ENCODE results near the gene ARL3. TPM values are rescaled to one million over a fixed set of nuclear protein-coding genes. Genes with fewer than 3 reads are reported as not detected.

Gene ARL3
- total RNA-seq, 4 donors from 2014 or later: 7.9 to 9.8 (median 8.4) TPM

DNA sequence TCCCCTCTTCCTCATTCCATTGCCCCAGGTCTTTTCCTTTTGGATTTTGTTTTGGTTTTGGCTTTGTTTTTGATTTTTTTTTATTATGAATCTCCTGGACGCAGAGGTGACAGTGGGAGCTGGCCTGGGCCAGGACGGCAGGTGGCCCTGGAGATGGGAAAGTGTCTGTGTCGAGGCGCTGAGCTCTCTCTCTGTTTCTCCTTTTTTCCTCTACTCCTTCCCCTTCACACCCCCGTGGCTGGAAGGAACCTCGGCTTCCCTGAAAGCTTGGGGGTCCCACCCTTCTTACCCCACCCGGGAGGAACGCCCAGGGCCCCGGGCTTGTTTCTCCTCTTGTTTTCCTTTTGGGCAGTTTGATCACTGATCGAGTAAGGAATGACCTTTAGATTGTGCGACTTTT lies 56.7 kb downstream of the ARL3 start:
- TF ChIP-seq POLR2AphosphoS5 (IDR thresholded peaks at IDR 0.05) (no peak), POLR2A (IDR thresholded peaks at IDR 0.05; ENCODE audit: low read depth) (no peak), EP300 (IDR thresholded peaks at IDR 0.05) (no peak)
- TF ChIP-seq, protein P1, sequence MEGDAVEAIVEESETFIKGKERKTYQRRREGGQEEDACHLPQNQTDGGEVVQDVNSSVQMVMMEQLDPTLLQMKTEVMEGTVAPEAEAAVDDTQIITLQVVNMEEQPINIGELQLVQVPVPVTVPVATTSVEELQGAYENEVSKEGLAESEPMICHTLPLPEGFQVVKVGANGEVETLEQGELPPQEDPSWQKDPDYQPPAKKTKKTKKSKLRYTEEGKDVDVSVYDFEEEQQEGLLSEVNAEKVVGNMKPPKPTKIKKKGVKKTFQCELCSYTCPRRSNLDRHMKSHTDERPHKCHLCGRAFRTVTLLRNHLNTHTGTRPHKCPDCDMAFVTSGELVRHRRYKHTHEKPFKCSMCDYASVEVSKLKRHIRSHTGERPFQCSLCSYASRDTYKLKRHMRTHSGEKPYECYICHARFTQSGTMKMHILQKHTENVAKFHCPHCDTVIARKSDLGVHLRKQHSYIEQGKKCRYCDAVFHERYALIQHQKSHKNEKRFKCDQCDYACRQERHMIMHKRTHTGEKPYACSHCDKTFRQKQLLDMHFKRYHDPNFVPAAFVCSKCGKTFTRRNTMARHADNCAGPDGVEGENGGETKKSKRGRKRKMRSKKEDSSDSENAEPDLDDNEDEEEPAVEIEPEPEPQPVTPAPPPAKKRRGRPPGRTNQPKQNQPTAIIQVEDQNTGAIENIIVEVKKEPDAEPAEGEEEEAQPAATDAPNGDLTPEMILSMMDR (IDR thresholded peaks at IDR 0.05): no peak
- Histone ChIP-seq H3K27ac (replicated peaks in 1 of 4) (peak overlapping the region; percentile 14 to 71 (median 52)), H3K9me3 (no peaks in the 10 kb centered on the region), H3K27me3 (no peaks in the 10 kb centered on the region), H3K4me3 (no peak overlapping the region), H3K36me3 (peaks cover 38 to 68% (median 60%) of the 10 kb centered on the region in 4 donors), H3K4me1 (peaks cover 43 to 69% (median 58%) of the 10 kb centered on the region in 4 donors)
- WGBS: 67% methylated on average over 11 of the region's 11 CpGs
- intact Hi-C loops (cut with DNase I): no loop called here
- DNase-seq (ENCODE audit: extremely low spot score): no peak

DNA sequence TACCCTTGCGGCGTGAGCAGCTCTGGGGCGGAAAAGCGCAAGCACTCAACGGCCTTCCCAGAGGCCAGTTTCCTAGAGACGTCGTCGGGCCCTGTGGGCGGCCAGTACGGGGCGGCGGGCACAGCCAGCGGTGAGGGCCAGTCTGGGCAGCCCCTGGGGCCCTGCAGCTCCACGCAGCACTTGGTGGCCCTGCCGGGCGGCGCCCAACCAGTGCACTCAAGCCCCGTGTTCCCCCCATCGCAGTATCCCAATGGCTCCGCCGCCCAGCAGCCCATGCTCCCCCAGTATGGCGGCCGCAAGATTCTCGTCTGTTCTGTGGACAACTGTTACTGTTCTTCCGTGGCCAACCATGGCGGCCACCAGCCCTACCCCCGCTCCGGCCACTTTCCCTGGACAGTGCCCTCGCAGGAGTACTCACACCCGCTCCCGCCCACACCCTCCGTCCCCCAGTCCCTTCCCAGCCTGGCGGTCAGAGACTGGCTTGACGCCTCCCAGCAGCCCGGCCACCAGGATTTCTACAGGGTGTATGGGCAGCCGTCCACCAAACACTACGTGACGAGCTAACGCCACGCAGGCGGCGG lies 57.3 kb downstream of the ARL3 start:
- TF ChIP-seq EP300 (IDR thresholded peaks at IDR 0.05): no peak
- TF ChIP-seq POLR2A (IDR thresholded peaks at IDR 0.05; ENCODE audit: low read depth): no peak
- TF ChIP-seq POLR2AphosphoS5 (IDR thresholded peaks at IDR 0.05): no peak
- TF ChIP-seq, protein P1 (IDR thresholded peaks at IDR 0.05): no peak
- intact Hi-C loops (cut with DNase I): no loop called here
- no peaks in the 10 kb centered on the region for H3K27me3 ChIP-seq
- no peak overlapping the region for H3K4me3 ChIP-seq
- H3K27ac ChIP-seq (replicated peaks in 1 of 4): peak overlapping the region in 3 of 4 donors; percentile 42 to 71 (median 62)
- no peaks in the 10 kb centered on the region for H3K9me3 ChIP-seq
- H3K4me1 ChIP-seq: peaks cover 49 to 74% (median 64%) of the 10 kb centered on the region in 4 donors
- DNase-seq (ENCODE audit: extremely low spot score): no peak
- peaks cover 38 to 73% (median 62%) of the 10 kb centered on the region in 4 donors for H3K36me3 ChIP-seq
- 94% methylated on average over 17 of the region's 42 CpGs for WGBS

DNA sequence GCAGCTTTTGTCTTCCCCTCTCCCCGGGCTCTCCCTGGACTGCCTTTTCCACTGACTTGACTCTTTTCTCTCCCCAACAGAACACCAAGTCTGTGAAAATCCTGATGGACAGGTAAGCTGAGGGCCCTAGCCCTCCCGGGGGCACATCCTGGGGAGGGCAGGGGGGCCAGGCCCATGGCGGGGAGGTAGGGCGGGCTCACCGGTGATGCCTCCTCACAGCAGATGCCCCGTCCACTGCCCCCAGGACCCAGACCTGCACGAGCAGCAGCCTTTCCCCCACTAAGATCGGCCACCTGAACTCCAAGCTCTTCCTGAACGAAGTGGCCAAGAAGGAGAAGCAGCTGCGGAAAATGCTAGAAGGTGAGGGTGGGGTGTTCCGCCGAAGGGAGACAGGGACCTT lies 58.2 kb downstream of the ARL3 start:
- no peaks in the 10 kb centered on the region for H3K27me3 ChIP-seq
- intact Hi-C loops (cut with DNase I): no loop called here
- no peaks in the 10 kb centered on the region for H3K9me3 ChIP-seq
- H3K27ac ChIP-seq (replicated peaks in 1 of 4): no peak overlapping the region
- peaks cover 50 to 76% (median 65%) of the 10 kb centered on the region in 4 donors for H3K4me1 ChIP-seq
- peaks cover 38 to 81% (median 66%) of the 10 kb centered on the region in 4 donors for H3K36me3 ChIP-seq
- DNase-seq (ENCODE audit: extremely low spot score): no peak
- no peak overlapping the region for H3K4me3 ChIP-seq
- TF ChIP-seq, protein P1 (IDR thresholded peaks at IDR 0.05): no peak
- no peak for TF ChIP-seq POLR2A (IDR thresholded peaks at IDR 0.05; ENCODE audit: low read depth)
- TF ChIP-seq EP300 (IDR thresholded peaks at IDR 0.05): no peak
- no peak for TF ChIP-seq POLR2AphosphoS5 (IDR thresholded peaks at IDR 0.05)
- 88% methylated on average over 7 of the region's 12 CpGs for WGBS

DNA sequence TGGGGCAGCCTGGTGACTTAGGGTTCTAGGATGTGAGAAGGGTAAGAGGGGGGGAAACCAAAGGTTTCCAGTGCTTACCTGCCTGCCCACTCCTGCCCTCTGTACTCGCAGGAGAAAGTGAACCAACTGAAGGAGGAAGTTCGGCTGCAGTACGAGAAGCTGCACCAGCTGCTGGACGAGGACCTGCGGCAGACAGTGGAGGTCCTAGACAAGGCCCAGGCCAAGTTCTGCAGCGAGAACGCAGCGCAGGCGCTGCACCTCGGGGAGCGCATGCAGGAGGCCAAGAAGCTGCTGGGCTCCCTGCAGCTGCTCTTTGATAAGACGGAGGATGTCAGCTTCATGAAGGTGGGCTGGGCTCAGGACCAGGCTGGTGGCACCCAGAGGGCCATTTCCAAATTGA lies 59.2 kb downstream of the ARL3 start:
- TF ChIP-seq EP300 (IDR thresholded peaks at IDR 0.05): no peak
- TF ChIP-seq POLR2AphosphoS5 (IDR thresholded peaks at IDR 0.05): no peak
- no peak for TF ChIP-seq POLR2A (IDR thresholded peaks at IDR 0.05; ENCODE audit: low read depth)
- TF ChIP-seq, protein P1 (IDR thresholded peaks at IDR 0.05): no peak
- H3K27me3 ChIP-seq: no peaks in the 10 kb centered on the region
- intact Hi-C loops (cut with DNase I): no loop called here
- 88% methylated on average over 12 of the region's 12 CpGs for WGBS
- no peak overlapping the region for H3K4me3 ChIP-seq
- H3K27ac ChIP-seq (replicated peaks in 1 of 4): no peak overlapping the region
- peaks cover 51 to 76% (median 66%) of the 10 kb centered on the region in 4 donors for H3K4me1 ChIP-seq
- no peak for DNase-seq (ENCODE audit: extremely low spot score)
- H3K36me3 ChIP-seq: peaks cover 38 to 90% (median 69%) of the 10 kb centered on the region in 4 donors
- H3K9me3 ChIP-seq: no peaks in the 10 kb centered on the region

Data from esophagus muscularis mucosa (tissue), 4 donors.